DND-41 (cell line): ENCODE results near the gene SRA1.

Experiments used
- CTCF ChIP-seq: IDR thresholded peaks from 2 replicates; pipeline ENCODE4 v1.5.1; 2012; ENCODE audit warnings: borderline replicate concordance, low read length, moderate library complexity, mild to moderate bottlenecking; ENCODE audit not compliant: poor library complexity, severe bottlenecking; ENCODE audit errors: extremely low read depth
- EZH2 ChIP-seq: IDR thresholded peaks from 3 replicates; pipeline ENCODE4 v1.6.1; 2012; ENCODE audit warnings: borderline replicate concordance, low read depth, mild to moderate bottlenecking, moderate library complexity, low read length, inconsistent platforms; ENCODE audit not compliant: severe bottlenecking

DNA sequence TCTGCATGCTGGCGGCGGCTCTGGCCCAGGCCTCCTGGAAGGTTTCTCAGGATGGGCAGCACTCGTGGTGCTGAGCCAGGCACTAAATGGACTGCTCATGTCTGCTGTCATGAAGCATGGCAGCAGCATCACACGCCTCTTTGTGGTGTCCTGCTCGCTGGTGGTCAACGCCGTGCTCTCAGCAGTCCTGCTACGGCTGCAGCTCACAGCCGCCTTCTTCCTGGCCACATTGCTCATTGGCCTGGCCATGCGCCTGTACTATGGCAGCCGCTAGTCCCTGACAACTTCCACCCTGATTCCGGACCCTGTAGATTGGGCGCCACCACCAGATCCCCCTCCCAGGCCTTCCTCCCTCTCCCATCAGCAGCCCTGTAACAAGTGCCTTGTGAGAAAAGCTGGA, 10.6 kb upstream of the SRA1 start:
- TF ChIP-seq EZH2: no peak
- no peak for TF ChIP-seq CTCF
